ENCODE results near the gene ROR2.

ROR2 gene

DNA sequence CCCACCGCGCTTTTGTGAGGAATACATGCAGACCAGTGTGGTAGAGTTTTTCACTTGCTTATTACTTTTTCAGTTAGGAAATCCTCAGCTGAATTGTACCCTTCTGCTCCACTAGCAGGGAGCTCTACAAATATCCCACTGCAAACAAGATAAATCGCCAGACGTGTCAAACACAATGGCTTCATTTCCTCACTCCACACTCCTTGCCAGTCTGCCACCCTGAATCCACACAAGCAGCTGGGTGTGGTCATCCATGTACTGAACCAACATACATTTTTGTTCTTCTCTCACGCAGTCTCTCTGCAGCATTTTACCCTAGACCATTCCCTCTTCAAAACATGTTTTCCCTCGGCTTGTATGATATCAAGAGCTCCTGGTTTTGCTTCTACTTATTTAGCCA, 3.7 kb upstream of the ROR2 start:
- no peaks in the 10 kb centered on the region for H3K79me2 ChIP-seq (ENCODE audit: insufficient read depth, low read length)
- H3K4me1 ChIP-seq (ENCODE audit: insufficient read depth, low read length), result no peaks in the 10 kb centered on the region
- H3K36me3 ChIP-seq (ENCODE audit: insufficient read depth, low read length), result no peaks in the 10 kb centered on the region
- H3K9me3 ChIP-seq (ENCODE audit: insufficient read depth, low read length, severe bottlenecking), result no peaks in the 10 kb centered on the region
- no peak for TF ChIP-seq CTCF (IDR thresholded peaks at IDR 0.05; ENCODE audit: borderline replicate concordance, extremely low read depth, low read length, poor library complexity, severe bottlenecking)
- TF ChIP-seq EZH2 (IDR thresholded peaks at IDR 0.05; ENCODE audit: borderline replicate concordance, low read depth, low read length, severe bottlenecking), result no peak
- DNase-seq, result no peak
- no peak overlapping the region for H3K27ac ChIP-seq (ENCODE audit: low read length)
- H3K4me2 ChIP-seq (ENCODE audit: insufficient read depth, low read length), result no peak overlapping the region
- H3K9ac ChIP-seq (ENCODE audit: low read depth, low read length), result no peak overlapping the region
- no peaks in the 10 kb centered on the region for H3K27me3 ChIP-seq (ENCODE audit: insufficient read depth, low read length, poor library complexity)
- no peak overlapping the region for H2AFZ ChIP-seq (ENCODE audit: low read depth, low read length)
- H3K4me3 ChIP-seq (ENCODE audit: low read depth in 1 of 2, low read length in 2 of 2), result no peak overlapping the region
- no peaks in the 10 kb centered on the region for H4K20me1 ChIP-seq (ENCODE audit: insufficient read depth, low read length)
- no peak for ATAC-seq (ENCODE audit: insufficient read depth, low read depth)

DNA sequence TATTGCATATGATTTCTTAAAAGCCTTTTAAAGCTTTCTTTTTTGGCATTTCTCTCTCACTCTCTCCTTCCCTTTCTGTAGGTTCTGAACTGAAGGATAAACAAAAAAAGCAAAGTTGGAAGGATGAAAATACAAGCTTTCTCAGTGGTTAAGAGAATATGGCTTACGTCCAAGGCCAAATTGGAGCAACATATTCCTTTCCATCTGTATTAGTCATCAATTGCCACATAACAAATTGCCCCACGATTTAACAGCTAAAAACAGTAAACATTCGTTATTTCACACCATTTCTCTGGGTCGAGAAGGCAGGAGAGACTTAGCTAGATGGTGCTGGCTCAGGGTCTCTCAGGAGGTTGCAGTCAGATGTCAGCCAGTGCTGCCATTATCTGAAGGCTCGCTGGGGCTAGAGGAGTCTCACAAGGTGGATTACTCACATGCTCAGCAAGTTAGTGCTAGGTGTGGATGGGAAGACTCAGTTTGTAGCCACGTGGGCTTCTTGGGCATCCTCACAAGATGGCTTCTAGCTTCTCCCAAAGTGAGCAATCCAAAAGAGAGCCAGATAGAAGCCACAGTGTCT, 2.0 kb upstream of the ROR2 start:
- no peak for ATAC-seq (ENCODE audit: insufficient read depth, low read depth)
- H3K79me2 ChIP-seq (ENCODE audit: insufficient read depth, low read length), result no peaks in the 10 kb centered on the region
- H3K4me1 ChIP-seq (ENCODE audit: insufficient read depth, low read length), result no peaks in the 10 kb centered on the region
- no peaks in the 10 kb centered on the region for H3K36me3 ChIP-seq (ENCODE audit: insufficient read depth, low read length)
- H3K9me3 ChIP-seq (ENCODE audit: insufficient read depth, low read length, severe bottlenecking), result no peaks in the 10 kb centered on the region
- H4K20me1 ChIP-seq (ENCODE audit: insufficient read depth, low read length), result no peaks in the 10 kb centered on the region
- no peak overlapping the region for H3K4me2 ChIP-seq (ENCODE audit: insufficient read depth, low read length)
- no peaks in the 10 kb centered on the region for H3K27me3 ChIP-seq (ENCODE audit: insufficient read depth, low read length, poor library complexity)
- no peak overlapping the region for H3K27ac ChIP-seq (ENCODE audit: low read length)
- H3K9ac ChIP-seq (ENCODE audit: low read depth, low read length), result no peak overlapping the region
- TF ChIP-seq EZH2 (IDR thresholded peaks at IDR 0.05; ENCODE audit: borderline replicate concordance, low read depth, low read length, severe bottlenecking), result no peak
- TF ChIP-seq CTCF (IDR thresholded peaks at IDR 0.05; ENCODE audit: borderline replicate concordance, extremely low read depth, low read length, poor library complexity, severe bottlenecking), result no peak
- no peak for DNase-seq
- no peak overlapping the region for H2AFZ ChIP-seq (ENCODE audit: low read depth, low read length)
- no peak overlapping the region for H3K4me3 ChIP-seq (ENCODE audit: low read depth in 1 of 2, low read length in 2 of 2)

- no peak overlapping the region for H3K9ac ChIP-seq (ENCODE audit: low read depth, low read length)
- no peaks in the 10 kb centered on the region for H3K27me3 ChIP-seq (ENCODE audit: insufficient read depth, low read length, poor library complexity)
- no peaks in the 10 kb centered on the region for H3K9me3 ChIP-seq (ENCODE audit: insufficient read depth, low read length, severe bottlenecking)
- H3K4me3 ChIP-seq (ENCODE audit: low read depth in 1 of 2, low read length in 2 of 2), result no peak overlapping the region
- no peak overlapping the region for H3K4me2 ChIP-seq (ENCODE audit: insufficient read depth, low read length)
- no peak for TF ChIP-seq EZH2 (IDR thresholded peaks at IDR 0.05; ENCODE audit: borderline replicate concordance, low read depth, low read length, severe bottlenecking)
- no peak for TF ChIP-seq CTCF (IDR thresholded peaks at IDR 0.05; ENCODE audit: borderline replicate concordance, extremely low read depth, low read length, poor library complexity, severe bottlenecking)
- no peaks in the 10 kb centered on the region for H3K36me3 ChIP-seq (ENCODE audit: insufficient read depth, low read length)
- H2AFZ ChIP-seq (ENCODE audit: low read depth, low read length), result no peak overlapping the region
- no peak for DNase-seq
- no peak overlapping the region for H3K27ac ChIP-seq (ENCODE audit: low read length)
- H3K4me1 ChIP-seq (ENCODE audit: insufficient read depth, low read length), result no peaks in the 10 kb centered on the region
- H3K79me2 ChIP-seq (ENCODE audit: insufficient read depth, low read length), result no peaks in the 10 kb centered on the region
- no peak for ATAC-seq (ENCODE audit: insufficient read depth, low read depth)
- H4K20me1 ChIP-seq (ENCODE audit: insufficient read depth, low read length), result no peaks in the 10 kb centered on the region
Measured at GRCh38 chr9:91949392-91949945, 559 bp downstream of the ROR2 start.
